ENCODE measurements around the gene SBK2.
"Not testable (repeated sequence)": the region's sequence is repeated elsewhere in the genome, so short reads cannot be mapped to it uniquely, and the experiment has no call there.

Gene SBK2

DNA sequence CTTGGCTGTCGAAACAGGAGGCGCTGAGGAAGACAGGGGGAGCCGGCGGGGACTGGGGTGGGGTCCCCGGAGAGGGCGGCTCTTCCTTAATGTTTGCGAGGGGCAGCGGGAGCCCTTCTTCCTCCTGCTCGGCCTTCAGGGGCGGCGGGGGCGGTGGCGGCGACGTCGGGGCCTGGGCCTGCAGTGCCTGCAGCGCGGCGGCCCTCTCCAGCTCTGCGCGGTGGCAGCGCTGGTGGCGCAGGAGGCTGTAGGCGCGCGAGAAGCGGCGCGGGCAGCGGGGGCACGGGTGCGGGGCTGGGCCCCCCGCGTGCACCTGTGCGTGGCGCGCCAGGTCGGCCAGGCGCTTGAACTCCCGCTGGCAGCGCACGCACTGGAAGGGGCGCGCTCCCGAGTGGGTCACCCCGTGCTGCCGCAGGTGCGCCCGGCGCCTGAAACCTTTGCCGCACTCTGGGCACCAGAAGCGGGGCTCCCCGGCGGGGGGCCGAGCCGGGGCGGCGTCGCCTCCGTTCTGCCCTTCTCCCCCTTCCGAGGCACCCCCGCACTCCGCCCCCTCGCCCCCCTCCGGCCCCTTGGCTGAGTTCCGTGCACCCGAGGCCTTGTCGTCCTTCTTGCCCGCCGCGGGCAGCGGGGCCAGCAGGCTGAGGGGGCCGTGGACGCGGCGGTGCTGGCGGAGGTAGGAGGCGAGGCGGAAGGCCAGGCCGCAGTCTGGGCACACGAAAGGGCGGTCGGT is 41.3 kb upstream of the SBK2 start:
- DNase-seq (ENCODE audit: extremely low spot score), result no peak
- CTCF ChIA-PET, result no interaction called here
- POLR2A ChIA-PET, result no interaction called here
- TF ChIP-seq ARNT (IDR thresholded peaks at IDR 0.05) (no peak), ELF4 (IDR thresholded peaks at IDR 0.05) (no peak), CTBP1 (IDR thresholded peaks at IDR 0.05; ENCODE audit: borderline replicate concordance) (no peak), FOXK2 (IDR thresholded peaks at IDR 0.05) (no peak), FOXM1 (IDR thresholded peaks at IDR 0.05; ENCODE audit: borderline replicate concordance) (no peak)

GRCh38 chr19:55576746-55577145 is 39.8 kb upstream of the SBK2 start:
- no peak for DNase-seq (ENCODE audit: extremely low spot score)
- TF ChIP-seq ARNT (IDR thresholded peaks at IDR 0.05) (no peak), CTBP1 (IDR thresholded peaks at IDR 0.05; ENCODE audit: borderline replicate concordance) (no peak), FOXK2 (IDR thresholded peaks at IDR 0.05) (no peak)
- ChIA-PET POLR2A (no interaction called here), CTCF (no interaction called here)

- ChIA-PET CTCF (interaction anchor here (0.7 kb wide), 1 partner anchor 33 kb away, joined by 3 read pairs; no protein-coding TSS in a partner anchor), POLR2A (interaction anchor here (1.4 kb wide), 1 partner anchor 25 kb away, joined by 5 read pairs; the partner anchor contains the start of gene FIZ1)
- DNase-seq (ENCODE audit: extremely low spot score), result not testable (repeated sequence)
Observed at GRCh38 chr19:55573929-55574328, 37.0 kb upstream of the SBK2 start.

GRCh38 chr19:55569477-55569876 is 32.5 kb upstream of the SBK2 start:
- DNase-seq (ENCODE audit: extremely low spot score); POLR2A ChIA-PET; CTCF ChIA-PET: not testable (repeated sequence)

- TF ChIP-seq L3MBTL2 (conservative IDR thresholded peaks at IDR 0.05) (no peak), SUZ12 (IDR thresholded peaks at IDR 0.05) (no peak), TARDBP (IDR thresholded peaks at IDR 0.05) (no peak), NFRKB (IDR thresholded peaks at IDR 0.05) (no peak), HDGF (IDR thresholded peaks at IDR 0.05; ENCODE audit: borderline replicate concordance) (no peak), SP1 (IDR thresholded peaks at IDR 0.05) (no peak), FOXA1 (IDR thresholded peaks at IDR 0.05) (no peak), ZNF384 (IDR thresholded peaks at IDR 0.05) (no peak), ARNT (IDR thresholded peaks at IDR 0.05) (no peak), FOXK2 (IDR thresholded peaks at IDR 0.05) (no peak)
- no peak for DNase-seq (ENCODE audit: extremely low spot score)
- ChIA-PET CTCF (no interaction called here), POLR2A (interaction anchor here (0.6 kb wide), 1 partner anchor 13 kb away, joined by 3 read pairs; the partner anchor contains the start of gene ZNF579)
Observed at GRCh38 chr19:55567708-55568328, 30.9 kb upstream of the SBK2 start.

DNA sequence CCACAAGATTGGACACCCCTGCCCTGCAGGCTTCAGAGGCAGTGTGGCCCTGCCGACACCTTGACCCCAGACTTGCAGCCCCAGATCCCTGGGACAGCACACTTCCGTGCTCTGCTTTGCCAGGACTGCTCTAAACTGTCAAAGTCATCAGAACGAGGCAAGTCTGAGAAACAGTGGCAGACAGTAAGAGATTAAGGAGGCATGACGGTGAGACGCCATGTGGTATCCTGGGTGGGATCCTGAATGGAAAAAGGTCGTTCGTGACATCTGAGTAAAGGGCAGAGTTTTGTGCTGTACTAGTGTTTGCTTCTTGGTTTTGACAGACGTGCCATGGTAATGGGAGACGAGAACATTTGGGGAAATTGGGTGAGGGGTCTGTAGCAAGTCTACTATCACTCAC is 29.9 kb upstream of the SBK2 start:
- DNase-seq (ENCODE audit: extremely low spot score), result no peak
- TF ChIP-seq HDGF (IDR thresholded peaks at IDR 0.05; ENCODE audit: borderline replicate concordance) (no peak), FOXK2 (IDR thresholded peaks at IDR 0.05) (no peak), FOXM1 (IDR thresholded peaks at IDR 0.05; ENCODE audit: borderline replicate concordance) (no peak), SUZ12 (IDR thresholded peaks at IDR 0.05) (no peak), NFRKB (IDR thresholded peaks at IDR 0.05) (no peak), ELF4 (IDR thresholded peaks at IDR 0.05) (no peak), FOXA1 (IDR thresholded peaks at IDR 0.05) (no peak), ZNF384 (IDR thresholded peaks at IDR 0.05) (no peak), LEF1 (IDR thresholded peaks at IDR 0.05; ENCODE audit: borderline replicate concordance) (no peak), ARNT (IDR thresholded peaks at IDR 0.05) (no peak), TARDBP (IDR thresholded peaks at IDR 0.05) (no peak), BHLHE40 (IDR thresholded peaks at IDR 0.05; ENCODE audit: borderline replicate concordance) (no peak), L3MBTL2 (conservative IDR thresholded peaks at IDR 0.05) (no peak), SP1 (IDR thresholded peaks at IDR 0.05) (no peak), CTBP1 (IDR thresholded peaks at IDR 0.05; ENCODE audit: borderline replicate concordance) (no peak)
- TF ChIP-seq, protein P1, sequence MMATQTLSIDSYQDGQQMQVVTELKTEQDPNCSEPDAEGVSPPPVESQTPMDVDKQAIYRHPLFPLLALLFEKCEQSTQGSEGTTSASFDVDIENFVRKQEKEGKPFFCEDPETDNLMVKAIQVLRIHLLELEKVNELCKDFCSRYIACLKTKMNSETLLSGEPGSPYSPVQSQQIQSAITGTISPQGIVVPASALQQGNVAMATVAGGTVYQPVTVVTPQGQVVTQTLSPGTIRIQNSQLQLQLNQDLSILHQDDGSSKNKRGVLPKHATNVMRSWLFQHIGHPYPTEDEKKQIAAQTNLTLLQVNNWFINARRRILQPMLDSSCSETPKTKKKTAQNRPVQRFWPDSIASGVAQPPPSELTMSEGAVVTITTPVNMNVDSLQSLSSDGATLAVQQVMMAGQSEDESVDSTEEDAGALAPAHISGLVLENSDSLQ (IDR thresholded peaks at IDR 0.05), result no peak
- POLR2A ChIA-PET, result no interaction called here
- CTCF ChIA-PET, result no interaction called here

DNA sequence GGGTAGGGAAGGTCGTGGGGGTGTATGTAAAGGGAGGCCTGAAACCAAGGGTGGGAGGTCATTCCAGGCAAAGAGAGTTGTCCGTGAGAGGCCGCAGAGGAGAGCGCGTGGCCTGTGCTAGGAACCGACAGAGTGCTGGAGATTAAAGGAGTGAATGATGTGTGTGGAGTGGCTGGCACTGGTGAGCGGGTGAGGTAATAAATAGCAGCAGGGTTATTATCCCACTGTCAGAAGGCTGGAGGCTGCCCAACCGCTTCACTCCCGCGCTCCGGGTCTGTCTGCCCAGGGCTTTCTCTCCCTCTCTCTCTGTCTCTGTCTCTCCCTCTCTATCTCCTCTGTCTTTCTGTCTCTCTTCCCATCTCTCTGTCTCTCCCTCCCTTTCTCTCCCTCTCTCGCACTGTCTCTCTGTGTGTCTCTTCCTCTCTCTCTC is 26.3 kb upstream of the SBK2 start:
- POLR2A ChIA-PET, result no interaction called here
- CTCF ChIA-PET, result no interaction called here
- no peak for DNase-seq (ENCODE audit: extremely low spot score)
- TF ChIP-seq TARDBP (IDR thresholded peaks at IDR 0.05) (no peak), SUZ12 (IDR thresholded peaks at IDR 0.05) (no peak), L3MBTL2 (conservative IDR thresholded peaks at IDR 0.05) (no peak)

- TF ChIP-seq ZNF384 (IDR thresholded peaks at IDR 0.05) (no peak), BHLHE40 (IDR thresholded peaks at IDR 0.05; ENCODE audit: borderline replicate concordance) (no peak), SP1 (IDR thresholded peaks at IDR 0.05) (no peak), FOXM1 (IDR thresholded peaks at IDR 0.05; ENCODE audit: borderline replicate concordance) (no peak), TARDBP (IDR thresholded peaks at IDR 0.05) (no peak), ARNT (IDR thresholded peaks at IDR 0.05) (no peak), NFRKB (IDR thresholded peaks at IDR 0.05) (no peak), SUZ12 (IDR thresholded peaks at IDR 0.05) (no peak), FOXK2 (IDR thresholded peaks at IDR 0.05) (no peak), ELF4 (IDR thresholded peaks at IDR 0.05) (no peak), CTBP1 (IDR thresholded peaks at IDR 0.05; ENCODE audit: borderline replicate concordance) (no peak), L3MBTL2 (conservative IDR thresholded peaks at IDR 0.05) (no peak), HDGF (IDR thresholded peaks at IDR 0.05; ENCODE audit: borderline replicate concordance) (no peak), FOXA1 (IDR thresholded peaks at IDR 0.05) (no peak), LEF1 (IDR thresholded peaks at IDR 0.05; ENCODE audit: borderline replicate concordance) (no peak)
- TF ChIP-seq, protein P1 (IDR thresholded peaks at IDR 0.05), result no peak
Observed at GRCh38 chr19:55559684-55560083, 22.8 kb upstream of the SBK2 start.

More at GRCh38 chr19:55559684-55560083, 22.8 kb upstream of the SBK2 start:
- ChIA-PET POLR2A (no interaction called here), CTCF (no interaction called here)
- DNase-seq (ENCODE audit: extremely low spot score), result no peak
